ENCODE results near the gene AMPD3. TPM values are rescaled to one million over a fixed set of nuclear protein-coding genes. Genes with fewer than 3 reads are reported as not detected.

Gene AMPD3
- total RNA-seq, 1 donor = 20.1 TPM

DNA sequence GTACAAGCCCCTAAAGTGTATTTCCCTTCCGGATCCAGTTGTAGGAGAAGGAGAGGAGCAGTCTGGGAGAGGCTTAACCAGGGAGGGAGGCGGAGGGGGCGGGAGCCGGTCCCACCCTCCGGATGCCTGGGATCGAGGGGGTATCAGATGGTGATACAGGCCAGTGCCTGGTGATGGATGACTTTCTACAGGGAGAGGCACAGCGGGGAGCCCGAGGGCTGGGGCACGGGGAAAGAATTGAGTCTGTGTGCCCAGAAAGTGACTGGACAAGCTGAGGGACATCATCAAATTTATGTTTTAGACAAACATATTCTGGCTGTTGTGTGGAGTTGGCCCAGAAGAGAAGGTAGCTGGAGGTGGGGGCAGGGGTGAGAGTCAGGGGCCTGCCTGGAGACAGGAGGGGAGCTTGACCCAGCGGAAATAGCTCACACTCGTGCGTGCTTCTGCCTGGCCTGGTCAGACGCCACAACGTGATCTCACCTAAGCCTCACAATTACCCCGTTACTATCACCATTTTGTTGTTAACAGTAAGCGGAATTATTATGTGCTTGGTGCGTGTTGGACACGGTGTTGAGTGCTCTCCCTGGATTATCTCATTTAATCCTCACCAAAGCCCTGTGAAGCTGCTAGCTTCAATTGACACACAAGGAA lies 42.4 kb downstream of the AMPD3 start:
- Histone ChIP-seq H3K9me3 (ENCODE audit: low read depth, low read length) (no peaks in the 10 kb centered on the region), H3K4me1 (ENCODE audit: insufficient read depth, low read length) (peaks cover 18% of the 10 kb centered on the region), H3K27me3 (ENCODE audit: insufficient read depth, low read length) (no peaks in the 10 kb centered on the region)

DNA sequence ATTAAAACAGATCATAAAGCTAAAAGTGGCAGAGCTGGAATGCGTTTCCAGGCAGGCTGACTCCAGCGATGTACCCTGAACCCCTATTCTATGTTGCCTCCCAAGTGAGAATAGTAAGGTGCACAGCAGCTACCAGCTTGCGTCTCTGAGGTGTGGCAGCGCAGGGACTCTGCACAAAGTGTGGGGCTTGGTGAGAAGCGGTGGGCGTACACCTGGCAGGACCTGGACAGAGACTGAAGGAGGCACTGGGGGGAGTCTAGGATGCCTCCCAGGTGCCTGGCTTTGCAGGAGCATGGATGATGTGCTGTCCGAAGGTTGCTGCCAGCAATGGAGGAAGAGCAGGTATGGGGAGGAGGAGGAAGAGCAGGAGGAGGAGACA lies 42.9 kb downstream of the AMPD3 start:
- Histone ChIP-seq H3K27me3 (ENCODE audit: insufficient read depth, low read length) (no peaks in the 10 kb centered on the region), H3K9me3 (ENCODE audit: low read depth, low read length) (no peaks in the 10 kb centered on the region), H3K4me3 (ENCODE audit: low read length) (no peak overlapping the region), H3K4me1 (ENCODE audit: insufficient read depth, low read length) (peaks cover 23% of the 10 kb centered on the region)

More for the DNA sequence above, 42.4 kb downstream of the AMPD3 start:
- H3K4me3 ChIP-seq (ENCODE audit: low read length) = no peak overlapping the region

- Histone ChIP-seq H3K4me1 (ENCODE audit: insufficient read depth, low read length) (peaks cover 25% of the 10 kb centered on the region), H3K27me3 (ENCODE audit: insufficient read depth, low read length) (no peaks in the 10 kb centered on the region), H3K9me3 (ENCODE audit: low read depth, low read length) (no peaks in the 10 kb centered on the region), H3K4me3 (ENCODE audit: low read length) (no peak overlapping the region)
Observed at GRCh38 chr11:10498426-10499250, 43.6 kb downstream of the AMPD3 start.

GRCh38 chr11:10499452-10499851 lies 44.4 kb downstream of the AMPD3 start:
- no peaks in the 10 kb centered on the region for H3K27me3 ChIP-seq (ENCODE audit: insufficient read depth, low read length)

GRCh38 chr11:10499874-10500601 lies 45.0 kb downstream of the AMPD3 start:
- Histone ChIP-seq H3K4me3 (ENCODE audit: low read length) (no peak overlapping the region), H3K4me1 (ENCODE audit: insufficient read depth, low read length) (peaks cover 39% of the 10 kb centered on the region), H3K27me3 (ENCODE audit: insufficient read depth, low read length) (no peaks in the 10 kb centered on the region), H3K9me3 (ENCODE audit: low read depth, low read length) (no peaks in the 10 kb centered on the region)

More at GRCh38 chr11:10499452-10499851, 44.4 kb downstream of the AMPD3 start:
- no peak overlapping the region for H3K4me3 ChIP-seq (ENCODE audit: low read length)
- H3K4me1 ChIP-seq (ENCODE audit: insufficient read depth, low read length) = peaks cover 33% of the 10 kb centered on the region
- H3K9me3 ChIP-seq (ENCODE audit: low read depth, low read length) = no peaks in the 10 kb centered on the region

DNA sequence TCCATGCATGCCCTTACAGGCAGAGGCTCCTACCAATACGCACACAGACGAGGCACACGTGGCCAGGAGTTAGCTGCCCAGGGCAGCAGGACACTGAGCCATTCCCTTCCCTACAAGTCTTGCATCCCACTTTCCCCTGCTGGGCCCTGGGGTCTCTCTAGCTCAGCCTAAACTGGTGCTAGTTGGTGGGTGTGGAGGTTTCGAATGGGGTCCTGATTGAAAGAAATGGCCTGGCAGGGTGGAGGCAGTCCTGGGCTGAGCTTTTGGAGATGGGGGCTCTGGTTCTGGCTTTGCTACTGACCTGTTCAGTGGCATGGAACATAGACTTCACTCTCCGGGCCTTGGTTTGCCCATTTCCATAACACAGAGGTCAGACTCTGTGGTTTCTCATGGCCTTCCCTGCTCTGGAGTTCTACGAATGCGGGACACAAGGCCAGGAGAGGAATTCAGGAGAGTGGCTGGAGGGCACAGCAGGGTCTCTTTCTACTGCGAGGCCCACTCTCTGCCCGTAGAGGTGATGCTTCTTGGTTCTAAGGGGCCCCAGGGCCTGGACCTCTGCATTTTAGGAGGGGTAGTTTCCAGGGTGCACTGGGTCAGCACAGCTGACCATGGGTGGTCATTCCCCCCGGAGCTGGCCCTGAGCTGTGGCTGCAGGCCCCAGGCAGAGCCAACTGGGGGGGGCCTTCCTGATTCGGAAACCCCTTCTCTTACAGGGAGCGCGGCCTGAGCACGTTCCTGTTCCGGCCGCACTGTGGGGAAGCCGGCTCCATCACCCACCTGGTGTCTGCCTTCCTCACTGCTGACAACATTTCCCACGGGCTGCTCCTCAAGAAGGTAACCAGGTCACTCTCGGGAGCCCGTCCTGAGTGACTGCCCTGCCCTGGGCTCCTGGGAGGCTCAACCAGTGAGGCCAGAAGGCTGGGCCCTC lies 46.0 kb downstream of the AMPD3 start:
- Histone ChIP-seq H3K9me3 (ENCODE audit: low read depth, low read length) (no peaks in the 10 kb centered on the region), H3K4me1 (ENCODE audit: insufficient read depth, low read length) (peaks cover 48% of the 10 kb centered on the region), H3K27me3 (ENCODE audit: insufficient read depth, low read length) (no peaks in the 10 kb centered on the region), H3K4me3 (ENCODE audit: low read length) (no peak overlapping the region)

DNA sequence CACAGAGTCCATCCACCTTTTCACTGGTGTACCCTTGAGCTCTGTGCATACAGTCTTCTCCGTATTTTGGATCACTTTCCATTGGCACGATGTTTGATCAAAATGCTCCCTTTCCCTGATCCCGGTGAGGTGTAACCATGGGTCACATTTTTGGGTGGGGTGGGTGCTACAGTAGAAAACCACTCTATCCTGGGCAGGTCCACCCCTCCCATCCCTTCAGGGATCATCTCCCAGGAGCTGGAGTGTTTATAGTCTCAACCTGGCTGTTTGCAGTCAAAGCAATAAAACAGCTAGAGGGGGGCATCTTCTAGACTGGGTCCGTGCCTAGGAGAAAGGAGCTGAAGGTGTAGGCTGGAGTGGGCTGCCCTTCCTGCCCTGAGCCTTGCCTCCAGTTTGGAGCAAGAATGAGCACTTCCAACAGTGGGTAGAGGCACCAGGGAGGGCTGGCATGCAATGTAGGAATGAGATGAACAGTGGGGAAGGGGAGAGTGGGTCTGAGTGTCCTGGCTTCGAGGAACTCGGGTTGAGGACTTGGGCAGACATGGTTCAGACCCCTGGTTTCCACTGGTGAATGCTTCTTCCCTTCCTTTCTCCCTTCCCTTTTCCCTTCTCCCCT lies 47.1 kb downstream of the AMPD3 start:
- Histone ChIP-seq H3K27me3 (ENCODE audit: insufficient read depth, low read length) (no peaks in the 10 kb centered on the region), H3K9me3 (ENCODE audit: low read depth, low read length) (no peaks in the 10 kb centered on the region), H3K4me3 (ENCODE audit: low read length) (no peak overlapping the region), H3K4me1 (ENCODE audit: insufficient read depth, low read length) (peaks cover 52% of the 10 kb centered on the region)

DNA sequence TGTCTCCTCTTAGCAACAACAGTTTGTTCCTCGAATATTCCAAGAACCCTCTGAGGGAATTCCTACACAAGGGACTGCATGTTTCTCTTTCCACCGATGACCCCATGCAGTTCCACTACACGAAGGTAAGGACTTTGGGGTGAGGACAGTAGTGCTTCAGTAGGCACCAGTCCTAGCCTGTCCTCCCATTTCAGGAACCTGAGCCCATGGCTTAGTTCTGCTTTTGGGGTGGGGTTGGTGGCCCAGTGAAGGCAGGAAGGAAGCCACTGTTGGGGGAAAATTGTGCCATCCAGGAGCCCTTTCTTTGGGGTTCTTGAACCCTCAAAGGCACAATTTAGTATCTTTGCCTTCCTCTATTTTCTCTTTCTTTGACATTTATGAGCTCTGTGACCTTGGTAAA lies 47.7 kb downstream of the AMPD3 start:
- Histone ChIP-seq H3K27me3 (ENCODE audit: insufficient read depth, low read length) (no peaks in the 10 kb centered on the region), H3K4me1 (ENCODE audit: insufficient read depth, low read length) (peaks cover 52% of the 10 kb centered on the region), H3K4me3 (ENCODE audit: low read length) (no peak overlapping the region), H3K9me3 (ENCODE audit: low read depth, low read length) (no peaks in the 10 kb centered on the region)

DNA sequence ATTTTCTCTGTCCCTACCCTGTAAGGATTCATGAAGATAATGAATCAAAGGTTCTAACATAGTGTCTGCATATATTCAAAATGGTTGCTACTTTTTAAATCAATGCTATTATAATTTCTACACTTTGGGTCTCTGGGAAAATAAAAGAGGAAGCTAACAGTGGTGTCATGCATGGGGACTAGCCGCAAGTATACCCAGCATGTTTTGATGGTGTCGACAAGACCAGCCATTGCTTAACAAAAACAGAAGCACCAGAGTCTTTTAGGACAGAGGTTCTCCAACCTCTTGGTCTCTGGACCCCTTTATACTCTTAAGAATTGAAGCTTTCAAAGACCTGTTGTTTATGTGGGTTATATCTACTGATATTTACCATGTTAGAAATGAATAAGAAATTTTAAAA lies 48.2 kb downstream of the AMPD3 start:
- H3K4me1 ChIP-seq (ENCODE audit: insufficient read depth, low read length) = peaks cover 52% of the 10 kb centered on the region
- no peaks in the 10 kb centered on the region for H3K27me3 ChIP-seq (ENCODE audit: insufficient read depth, low read length)
- H3K9me3 ChIP-seq (ENCODE audit: low read depth, low read length) = no peaks in the 10 kb centered on the region
- H3K4me3 ChIP-seq (ENCODE audit: low read length) = no peak overlapping the region

DNA sequence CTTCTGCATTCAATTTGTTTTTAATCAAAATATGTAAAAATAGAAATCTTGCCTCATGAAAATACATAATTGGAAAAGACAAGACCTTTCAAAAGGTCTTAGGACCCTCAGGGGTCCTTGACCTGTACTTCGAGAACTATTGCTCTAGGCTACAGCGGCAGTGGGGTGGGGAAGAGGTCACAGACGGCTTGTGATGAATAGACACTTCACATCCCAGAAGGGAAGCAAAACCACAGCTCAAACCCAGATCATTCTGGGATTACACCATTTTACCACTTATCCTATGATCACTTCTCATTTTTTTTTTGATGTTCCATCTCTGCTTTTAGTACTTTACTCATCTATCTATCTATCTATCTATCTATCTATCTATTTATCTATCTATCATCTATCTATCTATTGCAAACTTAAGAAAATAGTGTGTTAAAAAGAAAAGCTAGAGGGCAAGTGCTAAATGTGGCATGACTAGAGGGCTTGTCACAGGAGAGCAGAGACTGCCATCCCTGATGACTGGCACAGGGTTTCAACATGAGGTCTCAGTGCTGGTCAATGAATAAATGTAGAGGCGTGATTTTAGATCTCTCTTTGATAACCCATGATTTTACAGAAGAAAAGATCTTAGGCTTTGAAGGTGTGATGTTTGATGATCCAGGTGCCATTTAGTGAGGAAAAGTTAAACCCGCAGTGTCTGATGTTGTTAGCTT lies 48.9 kb downstream of the AMPD3 start:
- Histone ChIP-seq H3K4me1 (ENCODE audit: insufficient read depth, low read length) (peaks cover 52% of the 10 kb centered on the region), H3K9me3 (ENCODE audit: low read depth, low read length) (no peaks in the 10 kb centered on the region), H3K4me3 (ENCODE audit: low read length) (no peak overlapping the region), H3K27me3 (ENCODE audit: insufficient read depth, low read length) (no peaks in the 10 kb centered on the region)

- Histone ChIP-seq H3K4me3 (ENCODE audit: low read length) (no peak overlapping the region), H3K27me3 (ENCODE audit: insufficient read depth, low read length) (no peaks in the 10 kb centered on the region), H3K9me3 (ENCODE audit: low read depth, low read length) (no peaks in the 10 kb centered on the region), H3K4me1 (ENCODE audit: insufficient read depth, low read length) (peaks cover 52% of the 10 kb centered on the region)
Observed at GRCh38 chr11:10504490-10504889, 49.4 kb downstream of the AMPD3 start.

DNA sequence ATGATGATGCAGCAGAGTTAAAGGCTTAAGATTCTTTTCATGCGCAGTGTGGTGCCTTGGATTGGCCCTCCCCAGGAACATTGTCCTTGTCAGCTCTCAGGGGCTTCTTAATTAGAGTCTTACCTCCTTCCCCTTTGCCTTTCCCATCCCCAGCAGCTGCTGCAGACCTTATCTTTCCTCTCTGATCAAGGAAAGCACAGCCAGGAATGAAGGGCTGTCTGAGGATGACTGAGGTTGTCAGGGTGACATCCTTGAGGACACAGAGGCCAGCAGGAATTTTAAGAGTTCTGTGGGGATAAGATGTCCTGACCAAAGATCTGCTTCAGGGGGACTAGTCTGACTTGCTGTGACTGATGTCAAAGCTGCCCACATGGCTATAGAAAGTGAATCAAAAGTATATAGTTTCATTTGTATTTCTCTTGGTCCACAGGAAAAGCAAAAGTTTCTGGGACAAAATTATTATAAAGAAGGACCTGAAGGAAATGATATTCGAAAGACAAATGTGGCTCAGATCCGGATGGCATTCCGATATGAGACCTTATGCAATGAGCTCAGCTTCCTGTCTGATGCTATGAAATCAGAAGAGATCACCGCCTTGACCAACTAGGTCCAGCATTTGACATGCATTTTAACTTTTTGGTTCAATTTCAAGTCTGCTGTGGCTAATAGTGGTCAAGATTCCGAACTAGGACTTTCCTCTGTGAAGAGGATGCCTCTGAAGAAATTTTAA lies 50.4 kb downstream of the AMPD3 start:
- Histone ChIP-seq H3K4me1 (ENCODE audit: insufficient read depth, low read length) (peaks cover 52% of the 10 kb centered on the region), H3K9me3 (ENCODE audit: low read depth, low read length) (no peaks in the 10 kb centered on the region), H3K27me3 (ENCODE audit: insufficient read depth, low read length) (no peaks in the 10 kb centered on the region), H3K4me3 (ENCODE audit: low read length) (no peak overlapping the region)

GRCh38 chr11:10506008-10506370 lies 50.9 kb downstream of the AMPD3 start:
- Histone ChIP-seq H3K9me3 (ENCODE audit: low read depth, low read length) (no peaks in the 10 kb centered on the region), H3K27me3 (ENCODE audit: insufficient read depth, low read length) (no peaks in the 10 kb centered on the region), H3K4me1 (ENCODE audit: insufficient read depth, low read length) (peaks cover 49% of the 10 kb centered on the region), H3K4me3 (ENCODE audit: low read length) (no peak overlapping the region)

All from mononuclear cell (primary cell).